ENCODE results near the gene TCF3.

The TCF3 gene

GRCh38 chr19:1577929-1578618 is 74.3 kb downstream of the TCF3 start:
- peak; percentile 65 for DNase-seq

GRCh38 chr19:1577090-1577928 is 75.1 kb downstream of the TCF3 start:
- DNase-seq: peak; percentile 90

- DNase-seq: no peak
These were observed 75.9 kb downstream of the TCF3 start for GRCh38 chr19:1576242-1577089.

GRCh38 chr19:1575323-1576241 is 76.8 kb downstream of the TCF3 start:
- DNase-seq: no peak

DNA sequence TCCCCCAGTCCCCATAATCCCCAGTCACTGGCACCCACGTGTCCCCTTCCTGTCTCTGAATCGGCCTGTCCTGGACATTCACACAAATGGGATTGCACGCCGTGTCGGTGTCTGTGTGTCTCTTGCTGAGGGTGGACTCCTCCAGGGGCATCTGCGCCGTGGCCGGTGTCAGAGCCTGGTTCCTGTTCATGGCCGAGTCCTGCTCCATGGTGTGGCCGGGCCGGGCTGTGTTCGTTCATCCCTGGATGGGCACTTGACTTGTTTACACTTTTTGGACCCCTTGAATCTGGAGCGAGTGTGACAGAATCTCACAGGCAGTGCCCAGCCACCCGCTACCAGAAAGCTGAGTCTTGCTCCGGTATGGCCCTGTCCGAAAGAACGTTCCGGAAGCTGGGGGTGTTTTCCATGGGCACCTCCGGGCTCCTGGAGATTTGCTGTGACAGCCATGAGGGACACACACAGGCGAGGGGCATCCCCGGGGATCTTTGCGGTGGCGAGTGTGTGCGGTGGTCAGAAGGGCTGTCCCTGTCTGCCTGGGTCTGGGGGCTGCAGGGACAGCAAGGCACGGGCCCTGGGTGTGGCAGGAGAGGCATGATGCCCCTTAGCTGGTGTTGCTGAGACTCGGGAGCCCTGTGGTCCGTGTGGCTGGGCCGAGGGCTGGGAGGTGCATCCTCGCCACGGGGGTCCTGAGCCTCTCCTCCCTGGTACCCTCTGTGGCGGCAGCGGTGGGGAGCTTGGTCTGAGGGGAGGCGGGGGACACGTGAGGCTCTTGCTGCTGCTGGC is 77.9 kb downstream of the TCF3 start:
- no peak for DNase-seq

DNA sequence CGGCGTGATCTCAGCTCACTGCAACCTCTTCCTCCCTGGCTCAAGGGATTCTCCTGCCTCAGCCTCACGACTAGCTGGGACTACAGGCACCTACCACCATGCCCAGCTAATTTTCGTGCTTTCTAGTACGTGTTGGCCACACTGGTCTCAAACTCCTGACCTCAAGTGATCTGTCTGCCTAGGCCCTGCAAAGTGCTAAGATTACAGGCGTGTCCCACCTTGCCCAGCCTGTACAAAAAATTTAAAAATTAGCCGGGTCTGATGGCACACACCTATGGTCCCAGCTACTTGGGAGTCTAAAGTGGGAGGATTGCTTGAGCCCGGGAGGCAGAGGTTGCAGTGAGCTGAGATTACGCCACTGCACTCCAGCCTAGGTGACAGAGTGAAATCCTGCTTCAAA is 79.6 kb downstream of the TCF3 start:
- no peak for DNase-seq

DNA sequence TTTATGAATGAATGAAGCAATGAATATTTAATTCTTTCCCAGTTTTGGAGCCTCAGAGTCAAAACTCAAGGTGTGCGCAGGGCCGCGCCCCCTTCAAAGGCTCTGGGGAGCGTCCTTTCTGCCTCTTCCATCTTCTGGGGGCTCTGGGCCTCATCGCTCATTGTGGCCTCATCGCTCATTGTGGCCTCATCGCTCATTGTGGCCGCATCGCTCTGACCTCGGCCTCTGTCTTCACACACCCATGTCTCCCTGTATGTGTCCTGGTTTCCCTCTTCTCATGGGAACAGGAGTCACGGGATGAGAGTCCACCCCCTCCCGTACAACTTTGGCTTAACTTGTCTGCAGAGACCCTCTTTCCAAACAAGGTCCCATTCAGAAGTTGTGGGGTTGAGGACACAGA is 81.1 kb downstream of the TCF3 start:
- DNase-seq: no peak

DNA sequence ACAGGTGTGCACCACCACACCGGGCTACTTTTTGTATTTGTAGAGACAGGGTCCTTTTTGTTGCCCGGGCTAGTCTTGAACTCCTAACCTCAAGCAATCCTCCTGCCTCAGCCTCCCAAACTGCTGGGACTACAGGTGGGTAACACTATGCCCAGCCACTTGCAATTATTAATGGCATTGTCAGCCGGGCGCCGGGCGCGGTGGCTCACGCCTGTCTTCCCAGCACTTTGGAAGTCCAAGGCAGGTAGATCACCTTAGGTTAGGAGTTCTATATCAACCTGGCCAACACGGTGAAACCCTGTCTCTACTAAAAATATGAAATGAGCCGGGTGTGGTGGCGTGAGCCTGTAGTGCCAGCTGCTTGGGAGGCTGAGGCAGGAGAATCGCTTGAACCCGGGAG is 81.6 kb downstream of the TCF3 start:
- DNase-seq: no peak

GRCh38 chr19:1569997-1570396 is 82.4 kb downstream of the TCF3 start:
- no peak for DNase-seq

- DNase-seq: peak; percentile 13
These were observed 83.9 kb downstream of the TCF3 start, which contains the start of gene MEX3D for GRCh38 chr19:1568320-1569019. MEX3D (minus strand) TSS chr19:1568325; CDS start chr19:1568058, 267 bp downstream.

- DNase-seq: no peak
These were observed 84.6 kb downstream of the TCF3 start for GRCh38 chr19:1567848-1568227.

DNA sequence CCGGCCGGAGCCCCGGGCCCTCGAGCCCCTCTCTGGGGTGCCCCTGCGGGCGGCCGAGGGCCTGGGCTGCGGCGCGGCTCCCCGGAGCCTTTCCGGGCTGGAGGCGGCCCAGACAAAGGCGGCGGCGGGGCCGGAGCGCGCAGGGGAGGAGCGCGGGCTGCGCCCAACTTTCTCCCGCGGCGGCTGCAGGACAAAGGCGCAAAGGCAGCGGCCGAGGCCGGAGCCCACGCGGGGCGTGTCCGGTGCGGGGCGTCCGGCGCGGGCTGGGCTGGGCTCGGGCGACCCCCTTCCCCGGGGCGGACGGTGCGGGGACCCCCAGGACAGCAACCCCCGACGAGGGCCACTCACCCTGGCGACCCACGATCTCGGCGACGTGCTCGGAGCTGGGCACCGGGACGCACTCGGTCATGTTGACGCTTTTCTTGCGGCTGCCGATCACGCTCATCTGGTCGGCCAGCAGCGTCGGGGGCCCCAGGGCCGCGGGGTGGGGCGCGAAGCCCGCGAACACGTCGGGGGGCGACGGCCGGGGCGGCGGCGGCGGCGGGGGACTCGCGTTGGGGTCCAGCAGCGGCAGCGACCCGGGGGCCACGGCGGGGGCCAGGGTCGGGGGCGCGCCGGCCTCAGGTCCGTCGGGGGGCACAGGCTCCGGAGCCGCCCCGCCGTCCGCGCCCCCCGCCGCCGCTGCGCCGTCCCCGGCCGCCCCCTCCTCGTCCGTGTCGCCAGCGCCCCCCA is 85.1 kb downstream of the TCF3 start:
- no peak for DNase-seq

DNA sequence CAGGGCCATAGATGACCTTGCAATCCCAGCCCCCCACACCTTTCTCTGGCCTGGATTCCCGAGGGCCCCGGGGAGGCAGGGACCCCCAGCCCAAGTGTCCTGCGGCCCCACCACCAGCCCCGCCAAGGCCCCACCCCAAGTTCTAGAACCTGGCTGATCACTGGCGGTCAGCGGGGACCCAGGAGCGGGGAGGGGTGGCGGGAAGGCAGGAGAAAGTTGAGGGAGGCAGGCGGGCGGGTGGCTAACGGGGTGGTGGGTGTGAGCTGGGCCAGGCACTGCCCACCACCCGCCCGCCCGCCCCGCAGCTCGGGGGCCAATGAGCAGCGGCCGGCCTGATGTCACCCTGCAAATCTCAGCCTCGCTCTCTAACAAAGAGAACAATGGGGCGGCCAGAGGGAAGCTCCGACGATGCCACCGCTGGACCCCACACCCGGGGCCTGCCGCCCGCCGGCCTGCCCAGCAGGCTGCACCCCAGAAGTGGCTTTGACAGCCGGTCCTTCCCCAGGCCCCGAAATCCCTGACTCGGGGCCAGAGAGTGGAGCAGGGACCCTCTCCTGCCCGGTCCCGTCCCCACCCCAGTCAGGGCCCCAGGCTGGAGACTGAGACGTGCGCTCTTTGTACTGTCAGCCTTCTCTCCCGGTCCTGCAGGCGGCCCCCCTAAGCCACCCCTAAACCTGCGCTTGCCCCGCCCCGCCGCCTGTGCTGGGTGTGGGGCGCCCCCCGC is 85.9 kb downstream of the TCF3 start:
- DNase-seq: peak; percentile 69

GRCh38 chr19:1563251-1563650 is 89.2 kb downstream of the TCF3 start:
- no peak for DNase-seq

DNA sequence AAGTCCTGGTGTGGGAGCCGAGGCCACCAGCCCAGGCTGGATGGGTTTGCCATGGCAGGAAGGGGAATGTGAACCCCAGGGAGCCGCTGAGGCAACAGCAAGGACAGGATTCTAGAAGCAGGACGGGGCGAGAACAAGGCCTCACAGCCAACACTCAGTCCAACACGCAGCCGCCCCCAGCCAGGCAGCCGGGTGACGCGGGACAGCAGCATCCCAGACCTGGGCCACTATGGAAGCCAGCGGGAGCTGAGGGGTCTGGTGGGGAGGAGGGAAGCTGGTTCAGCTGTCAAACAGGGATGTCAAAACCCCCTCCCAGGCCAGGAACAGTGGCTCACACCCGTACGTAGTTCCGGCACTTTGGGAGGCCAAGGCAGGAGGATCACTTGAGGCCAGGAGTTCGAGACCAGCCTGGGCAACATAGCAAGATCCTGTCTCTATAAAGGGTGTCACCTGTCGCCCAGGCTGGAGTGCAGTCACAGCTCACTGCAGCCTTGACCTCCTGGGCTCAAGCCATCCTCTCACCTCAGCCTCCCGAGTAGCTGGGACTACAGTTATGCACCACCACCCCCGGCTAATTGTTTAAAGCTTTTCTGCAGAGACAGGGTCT is 91.1 kb downstream of the TCF3 start:
- DNase-seq: no peak

- no peak for DNase-seq
These were observed 92.0 kb downstream of the TCF3 start for GRCh38 chr19:1560286-1560882.
